Activated naive CD4-positive, alpha-beta T cell treated with anti-CD3 and anti-CD28 coated beads for 36 hours (primary cell): ENCODE results near the gene FLNA. TPM values are rescaled to one million over a fixed set of nuclear protein-coding genes. Genes with fewer than 3 reads are reported as not detected.
"Not testable (repeated sequence)": the region's sequence is repeated elsewhere in the genome, so short reads cannot be mapped to it uniquely, and the experiment has no call there.

Source experiments
- CTCF ChIA-PET: fragments of 350-600 bp; sonication (Branson Sonifier 250); formaldehyde crosslinking; loops from one replicate; lab custom pipeline; 2021; ENCODE audit warnings: antibody characterized with exemption; lab: Charles Lee
- DNase-seq: peaks from one replicate; pipeline ENCODE4 v3.0.0-alpha.2; 2020
- H3K27ac Mint-ChIP-seq: one replicate; pipeline ENCODE4 v1.8.0; 2021; ENCODE audit warnings: mild to moderate bottlenecking, mixed read lengths
- H3K27me3 Mint-ChIP-seq: one replicate; pipeline ENCODE4 v1.8.0; 2021; ENCODE audit warnings: low read depth, mixed read lengths
- H3K36me3 Mint-ChIP-seq: one replicate; pipeline ENCODE4 v1.8.0; 2021; ENCODE audit warnings: low read depth, mixed read lengths
- H3K4me1 Mint-ChIP-seq: one replicate; pipeline ENCODE4 v1.8.0; 2021; ENCODE audit warnings: low read depth, mixed read lengths
- H3K4me3 Mint-ChIP-seq: one replicate; pipeline ENCODE4 v1.8.0; 2021; ENCODE audit warnings: mild to moderate bottlenecking, moderate library complexity, mixed read lengths
- H3K9me3 Mint-ChIP-seq: one replicate; pipeline ENCODE4 v1.8.0; 2021; ENCODE audit warnings: mixed read lengths
- intact Hi-C: fragments of 100-400 bp; cut with micrococcal nuclease; formaldehyde crosslinking; loops from one replicate; pipeline ENCODE4 v1.15.1; 2023
- total RNA-seq, 2 experiments: library from RNA; stranded (reverse); gene quantifications; one replicate each; pipeline ENCODE4 v1.2.3, GENCODE V29; 2021

The FLNA gene
- total RNA-seq, 2 experiments from 2014 or later: 398 to 404 TPM

- peak overlapping the region; percentile 24 for H3K27ac Mint-ChIP-seq
- H3K27me3 Mint-ChIP-seq: no peaks in the 10 kb centered on the region
- peaks cover 19% of the 10 kb centered on the region for H3K4me1 Mint-ChIP-seq
- no peak overlapping the region for H3K4me3 Mint-ChIP-seq
- intact Hi-C loops: no loop called here
- no peaks in the 10 kb centered on the region for H3K9me3 Mint-ChIP-seq
- DNase-seq: no peak
- peaks cover 6% of the 10 kb centered on the region for H3K36me3 Mint-ChIP-seq
- CTCF ChIA-PET: interaction anchor here (1.6 kb wide), 1 partner anchor 29 kb away, joined by 3 read pairs; no protein-coding TSS in a partner anchor
Measured at GRCh38 chrX:154350429-154351182, 23.8 kb downstream of the FLNA start.

DNA sequence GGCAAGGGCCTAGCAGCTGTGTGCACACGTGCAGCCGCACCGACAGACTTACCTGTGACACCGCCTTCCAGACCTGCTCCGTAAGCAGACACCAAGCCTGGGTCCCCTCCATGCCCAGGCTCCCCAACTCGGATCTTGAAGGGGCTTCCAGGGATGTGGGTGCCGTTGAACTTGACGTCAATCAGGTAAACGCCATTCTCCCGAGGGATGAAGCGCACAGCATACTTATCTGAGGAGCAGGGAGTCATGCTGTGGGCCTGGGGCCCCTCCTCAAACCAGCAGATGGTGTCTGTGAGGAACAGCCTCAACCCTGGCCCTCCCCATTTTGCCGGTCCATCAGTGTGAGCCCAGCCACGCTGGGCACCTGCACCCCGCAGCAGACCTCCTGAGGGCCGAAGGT is 24.5 kb downstream of the FLNA start:
- intact Hi-C loops: no loop called here
- Mint-ChIP-seq H3K27ac (no peak overlapping the region), H3K4me1 (peaks cover 19% of the 10 kb centered on the region), H3K9me3 (no peaks in the 10 kb centered on the region), H3K27me3 (no peaks in the 10 kb centered on the region), H3K36me3 (peaks cover 6% of the 10 kb centered on the region), H3K4me3 (no peak overlapping the region)
- CTCF ChIA-PET: interaction anchor here (1.0 to 1.6 kb wide), 2 partner anchors 23 to 28 kb away, joined by 3 read pairs; no protein-coding TSS in a partner anchor
- no peak for DNase-seq

DNA sequence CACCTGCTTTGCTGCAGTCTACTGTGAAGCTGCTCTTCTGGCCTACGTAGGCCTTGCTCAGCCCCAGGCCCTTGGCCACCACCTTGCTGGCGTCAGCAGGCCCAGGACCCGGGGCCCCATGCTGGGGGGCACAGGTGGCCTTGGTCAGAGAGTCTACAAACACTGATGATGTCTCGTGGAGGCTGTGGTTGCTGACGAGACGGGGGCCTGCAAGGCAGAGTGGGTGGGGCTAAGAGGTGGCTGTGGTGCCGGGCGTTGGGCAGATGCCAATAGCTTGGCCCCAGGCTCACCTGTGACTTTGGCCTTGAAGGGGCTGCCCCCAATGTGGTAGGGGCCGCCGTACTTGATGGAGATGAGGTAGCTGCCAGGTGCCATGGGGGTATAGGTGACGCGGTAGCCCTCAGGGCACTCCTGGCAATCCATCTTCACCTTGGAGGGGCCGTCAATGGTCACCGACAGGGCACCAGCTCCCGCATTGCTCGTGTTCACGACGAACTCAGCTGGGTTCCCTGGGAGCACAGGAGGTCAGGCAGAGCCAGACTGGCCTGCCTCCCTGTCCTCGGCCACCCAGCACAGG is 25.0 kb downstream of the FLNA start:
- intact Hi-C loops: no loop called here
- Mint-ChIP-seq H3K9me3 (no peaks in the 10 kb centered on the region), H3K27me3 (no peaks in the 10 kb centered on the region), H3K36me3 (peaks cover 6% of the 10 kb centered on the region), H3K4me1 (peaks cover 19% of the 10 kb centered on the region), H3K4me3 (no peak overlapping the region), H3K27ac (no peak overlapping the region)
- DNase-seq: no peak
- CTCF ChIA-PET: interaction anchor here (1.0 to 1.6 kb wide), 2 partner anchors 24 to 27 kb away, joined by 3 read pairs; no protein-coding TSS in a partner anchor

DNA sequence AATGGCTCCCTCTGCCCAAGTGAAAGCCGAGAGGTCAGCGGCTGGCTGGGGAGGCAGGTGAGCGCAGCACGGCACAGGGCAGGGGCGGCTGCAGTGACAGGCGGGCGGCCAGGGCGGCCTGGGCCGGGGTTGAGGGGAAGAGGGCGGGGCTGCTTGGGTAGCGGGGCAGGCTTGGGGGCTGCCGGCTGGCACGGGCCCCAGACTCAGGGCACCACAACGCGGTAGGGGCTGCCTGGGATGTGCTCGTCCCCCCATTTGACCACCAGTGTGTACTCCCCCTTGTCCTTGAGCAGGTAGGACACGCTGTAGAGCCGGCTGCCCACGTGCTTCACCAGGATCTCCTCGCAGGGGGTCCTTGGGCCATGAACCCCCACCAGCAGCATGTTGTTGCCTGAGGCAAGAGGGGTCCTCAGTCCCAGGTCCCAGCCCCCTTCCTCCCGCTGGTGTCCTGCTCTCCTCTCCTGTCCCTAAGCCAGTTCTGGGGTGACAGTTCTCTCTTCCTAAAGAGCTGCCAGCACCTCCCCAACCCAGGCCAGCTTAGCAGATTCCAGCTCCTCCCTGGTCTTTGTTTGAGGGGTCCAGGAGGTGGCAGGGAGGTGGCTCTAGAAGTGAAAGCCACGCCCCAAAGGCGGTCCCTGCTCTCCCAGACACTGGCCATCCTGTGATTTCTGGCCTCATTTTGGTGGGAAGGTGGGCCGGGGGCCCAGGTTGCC is 25.6 kb downstream of the FLNA start:
- no peaks in the 10 kb centered on the region for H3K27me3 Mint-ChIP-seq
- H3K9me3 Mint-ChIP-seq: no peaks in the 10 kb centered on the region
- H3K4me1 Mint-ChIP-seq: peaks cover 19% of the 10 kb centered on the region
- intact Hi-C loops: no loop called here
- H3K36me3 Mint-ChIP-seq: peaks cover 6% of the 10 kb centered on the region
- CTCF ChIA-PET: interaction anchor here (1.0 to 1.6 kb wide), 2 partner anchors 25 to 27 kb away, joined by 3 read pairs; no protein-coding TSS in a partner anchor
- no peak overlapping the region for H3K4me3 Mint-ChIP-seq
- H3K27ac Mint-ChIP-seq: no peak overlapping the region
- DNase-seq: no peak

DNA sequence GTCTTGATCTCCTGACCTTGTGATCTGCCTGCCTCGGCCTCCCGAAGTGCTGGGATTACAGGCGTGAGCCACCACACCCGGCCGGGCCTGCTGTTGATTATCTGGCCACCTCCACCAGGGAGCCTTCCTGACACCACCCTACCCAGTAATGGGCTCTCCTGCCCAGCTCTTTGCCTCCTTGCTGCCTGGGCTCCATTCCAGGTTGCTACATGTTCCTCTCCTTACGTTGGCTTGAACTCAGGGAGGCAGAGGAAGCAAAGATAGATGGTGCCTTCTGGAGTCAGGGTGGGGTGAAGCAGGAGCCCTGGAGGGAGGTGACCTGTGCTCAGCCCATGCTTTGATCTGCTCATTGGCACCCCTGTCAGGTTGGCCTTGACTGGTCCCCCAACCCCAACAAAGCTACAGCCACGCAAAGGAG is 26.3 kb downstream of the FLNA start:
- CTCF ChIA-PET: no interaction called here
- Mint-ChIP-seq H3K36me3 (peaks cover 6% of the 10 kb centered on the region), H3K9me3 (no peaks in the 10 kb centered on the region), H3K27me3 (no peaks in the 10 kb centered on the region), H3K27ac (peak overlapping the region; percentile 18), H3K4me3 (no peak overlapping the region), H3K4me1 (peaks cover 17% of the 10 kb centered on the region)
- DNase-seq: no peak
- intact Hi-C loops: no loop called here

DNA sequence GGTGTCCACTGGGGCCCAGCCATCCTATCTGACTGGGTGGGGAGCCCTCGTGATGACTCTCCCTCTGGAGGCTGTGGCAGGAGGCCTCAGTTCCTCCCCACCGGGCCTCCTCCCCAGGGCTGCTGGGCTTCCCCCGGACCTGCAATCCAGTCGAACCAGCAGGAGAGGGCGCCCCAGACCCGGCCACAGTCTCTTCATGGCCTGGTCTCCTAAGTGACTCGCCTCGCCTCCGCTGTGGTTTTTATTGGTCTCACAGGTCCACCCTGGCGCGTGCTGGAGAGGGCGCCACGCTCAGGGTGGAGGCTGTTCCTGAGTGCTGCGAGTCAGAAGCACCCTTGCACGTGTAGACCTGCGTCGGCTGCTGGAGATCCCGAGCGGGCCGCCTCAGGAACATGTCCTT is 30.8 kb downstream of the FLNA start:
- DNase-seq, CTCF ChIA-PET, intact Hi-C loops, H3K4me3 Mint-ChIP-seq, H3K4me1 Mint-ChIP-seq, H3K27ac Mint-ChIP-seq, H3K27me3 Mint-ChIP-seq, H3K9me3 Mint-ChIP-seq, H3K36me3 Mint-ChIP-seq: not testable (repeated sequence)

- H3K9me3 Mint-ChIP-seq, intact Hi-C loops, H3K27me3 Mint-ChIP-seq, H3K4me3 Mint-ChIP-seq, CTCF ChIA-PET, H3K27ac Mint-ChIP-seq, H3K4me1 Mint-ChIP-seq, H3K36me3 Mint-ChIP-seq, DNase-seq: not testable (repeated sequence)
Measured at GRCh38 chrX:154343063-154343462, 31.4 kb downstream of the FLNA start.

- H3K27me3 Mint-ChIP-seq, H3K9me3 Mint-ChIP-seq, H3K36me3 Mint-ChIP-seq, CTCF ChIA-PET, H3K4me3 Mint-ChIP-seq, DNase-seq, intact Hi-C loops, H3K4me1 Mint-ChIP-seq, H3K27ac Mint-ChIP-seq: not testable (repeated sequence)
Measured at GRCh38 chrX:154341399-154342298, 32.8 kb downstream of the FLNA start.

DNA sequence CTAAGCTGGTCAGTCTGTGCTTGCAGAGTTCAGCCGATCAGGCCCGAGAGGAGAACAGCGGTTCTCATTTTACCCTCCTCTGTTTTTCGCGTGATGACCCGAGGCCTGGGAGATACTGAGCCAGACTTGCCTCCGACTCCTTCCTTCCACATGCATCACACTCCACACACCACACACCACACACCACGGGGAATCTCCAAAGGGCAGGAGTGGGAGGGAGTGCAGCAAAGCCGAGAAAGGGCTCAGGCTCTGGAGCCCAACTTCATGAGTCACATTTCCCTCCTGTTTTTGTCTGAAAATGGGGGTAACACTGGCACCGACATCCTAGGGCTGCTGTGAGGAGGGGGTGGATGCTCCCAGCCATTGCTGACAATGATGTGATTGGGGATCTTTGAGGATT is 39.9 kb downstream of the FLNA start:
- peaks cover 19% of the 10 kb centered on the region for H3K4me1 Mint-ChIP-seq
- intact Hi-C loops: no loop called here
- peak; percentile 30 for DNase-seq
- CTCF ChIA-PET: no interaction called here
- no peaks in the 10 kb centered on the region for H3K27me3 Mint-ChIP-seq
- H3K4me3 Mint-ChIP-seq: peak overlapping the region; percentile 12
- no peaks in the 10 kb centered on the region for H3K9me3 Mint-ChIP-seq
- H3K27ac Mint-ChIP-seq: no peak overlapping the region
- H3K36me3 Mint-ChIP-seq: no peaks in the 10 kb centered on the region

DNA sequence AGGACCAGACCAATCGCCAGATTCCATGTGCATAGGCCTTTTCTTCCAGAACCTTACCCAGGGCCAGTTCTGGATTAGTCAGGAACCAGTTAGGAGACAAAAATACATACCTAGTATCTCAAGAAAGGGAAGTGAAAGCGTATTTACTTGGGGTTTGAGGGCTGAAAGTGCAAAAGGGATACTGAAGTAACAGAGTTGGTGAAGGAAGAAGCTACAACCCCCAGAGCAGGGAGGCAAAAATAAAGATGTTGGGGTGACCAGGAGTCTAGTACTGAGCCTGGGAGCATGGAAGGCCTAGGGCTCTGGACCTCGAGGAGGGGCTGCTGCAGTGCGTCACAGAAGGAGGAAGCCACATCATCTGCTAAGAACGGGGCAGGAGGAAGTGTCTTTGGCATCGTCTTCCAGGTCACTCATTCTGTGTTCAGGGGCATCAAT is 40.6 kb downstream of the FLNA start:
- CTCF ChIA-PET: no interaction called here
- H3K9me3 Mint-ChIP-seq: no peaks in the 10 kb centered on the region
- no peak overlapping the region for H3K4me3 Mint-ChIP-seq
- no peak for DNase-seq
- H3K4me1 Mint-ChIP-seq: peaks cover 23% of the 10 kb centered on the region
- no peak overlapping the region for H3K27ac Mint-ChIP-seq
- no peaks in the 10 kb centered on the region for H3K27me3 Mint-ChIP-seq
- H3K36me3 Mint-ChIP-seq: no peaks in the 10 kb centered on the region
- intact Hi-C loops: no loop called here

- intact Hi-C loops: no loop called here
- CTCF ChIA-PET: no interaction called here
- no peaks in the 10 kb centered on the region for H3K9me3 Mint-ChIP-seq
- H3K27ac Mint-ChIP-seq: no peak overlapping the region
- no peaks in the 10 kb centered on the region for H3K36me3 Mint-ChIP-seq
- no peak for DNase-seq
- peaks cover 28% of the 10 kb centered on the region for H3K4me1 Mint-ChIP-seq
- no peak overlapping the region for H3K4me3 Mint-ChIP-seq
- H3K27me3 Mint-ChIP-seq: no peaks in the 10 kb centered on the region
Measured at GRCh38 chrX:154333116-154333515, 41.3 kb downstream of the FLNA start.

DNA sequence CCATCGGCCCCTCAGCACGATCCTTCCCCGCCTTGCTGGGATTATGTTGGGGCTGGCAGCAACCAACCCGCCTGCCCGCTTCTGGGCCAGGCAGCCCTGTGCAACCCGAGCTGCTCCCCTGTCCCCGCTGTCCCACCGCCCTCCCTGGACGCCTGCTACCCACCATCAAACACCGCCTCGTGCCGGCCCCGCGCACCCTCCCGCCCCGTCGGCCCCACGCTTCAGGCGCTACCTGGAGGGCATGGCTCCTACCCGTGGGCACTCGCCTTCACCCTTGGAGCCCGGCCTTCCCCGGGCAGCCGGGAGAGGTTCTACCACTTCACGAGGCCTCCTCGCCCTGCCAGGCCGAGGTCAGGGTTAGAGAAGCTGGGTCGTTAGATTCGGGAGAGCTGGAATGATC is 41.9 kb downstream of the FLNA start:
- H3K4me1 Mint-ChIP-seq: peaks cover 33% of the 10 kb centered on the region
- intact Hi-C loops: no loop called here
- CTCF ChIA-PET: no interaction called here

More for the DNA sequence above, 41.9 kb downstream of the FLNA start:
- Mint-ChIP-seq H3K4me3 (no peak overlapping the region), H3K27me3 (no peaks in the 10 kb centered on the region), H3K36me3 (no peaks in the 10 kb centered on the region), H3K27ac (no peak overlapping the region), H3K9me3 (no peaks in the 10 kb centered on the region)
- DNase-seq: no peak
